GM13977 (cell line): ENCODE data around the gene EYA2.

Source experiments
- DNase-seq: peaks from one replicate; pipeline ENCODE4 v3.0.0; 2012; ENCODE audit warnings: low spot score
- in situ Hi-C: fragments of 300-500 bp; cut with MboI; formaldehyde crosslinking; loops from one replicate; pipeline ENCODE4 v1.12.0; 2022; ENCODE audit warnings: low sequenced_read_pairs, low pct_unique_long_range_greater_than_20kb, mixed read lengths, inconsistent platforms; ENCODE audit not compliant: unreplicated experiment
- TF ChIP-seq, protein P1 (sequence below): IDR thresholded peaks from 2 replicates; pipeline ENCODE4 v1.5.1; 2012; ENCODE audit warnings: mild to moderate bottlenecking, control low read depth; ENCODE audit not compliant: insufficient read depth; ENCODE audit errors: extremely low read depth, missing control alignments

EYA2 gene

DNA sequence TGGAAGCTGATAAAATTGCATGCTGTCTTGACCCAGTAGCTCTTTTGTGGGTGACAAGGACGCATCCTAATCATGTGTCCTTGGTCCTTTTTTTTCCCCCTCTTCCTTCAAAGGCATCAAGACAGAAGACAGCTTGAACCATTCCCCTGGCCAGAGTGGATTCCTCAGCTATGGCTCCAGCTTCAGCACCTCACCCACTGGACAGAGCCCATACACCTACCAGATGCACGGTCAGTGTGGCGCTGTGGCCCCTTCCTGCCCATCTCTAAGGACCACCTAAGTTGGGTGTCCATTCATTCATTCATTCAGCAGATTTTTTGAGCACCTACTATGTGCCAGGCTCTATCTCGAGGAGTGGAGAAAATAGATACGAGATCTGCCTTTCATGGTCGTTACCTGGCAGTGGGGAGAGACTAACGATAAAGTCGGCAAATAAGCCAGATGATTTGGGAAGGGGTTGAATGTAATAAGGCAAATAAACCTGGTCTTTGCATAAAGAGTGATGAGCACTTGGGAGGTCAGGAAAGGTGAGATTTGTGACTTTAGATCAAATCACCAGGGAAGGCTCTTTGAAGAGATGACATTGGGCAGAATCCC lies 121.5 kb downstream of the EYA2 start:
- no peak for DNase-seq
- in situ Hi-C loops: no loop called here
- TF ChIP-seq, protein P1, sequence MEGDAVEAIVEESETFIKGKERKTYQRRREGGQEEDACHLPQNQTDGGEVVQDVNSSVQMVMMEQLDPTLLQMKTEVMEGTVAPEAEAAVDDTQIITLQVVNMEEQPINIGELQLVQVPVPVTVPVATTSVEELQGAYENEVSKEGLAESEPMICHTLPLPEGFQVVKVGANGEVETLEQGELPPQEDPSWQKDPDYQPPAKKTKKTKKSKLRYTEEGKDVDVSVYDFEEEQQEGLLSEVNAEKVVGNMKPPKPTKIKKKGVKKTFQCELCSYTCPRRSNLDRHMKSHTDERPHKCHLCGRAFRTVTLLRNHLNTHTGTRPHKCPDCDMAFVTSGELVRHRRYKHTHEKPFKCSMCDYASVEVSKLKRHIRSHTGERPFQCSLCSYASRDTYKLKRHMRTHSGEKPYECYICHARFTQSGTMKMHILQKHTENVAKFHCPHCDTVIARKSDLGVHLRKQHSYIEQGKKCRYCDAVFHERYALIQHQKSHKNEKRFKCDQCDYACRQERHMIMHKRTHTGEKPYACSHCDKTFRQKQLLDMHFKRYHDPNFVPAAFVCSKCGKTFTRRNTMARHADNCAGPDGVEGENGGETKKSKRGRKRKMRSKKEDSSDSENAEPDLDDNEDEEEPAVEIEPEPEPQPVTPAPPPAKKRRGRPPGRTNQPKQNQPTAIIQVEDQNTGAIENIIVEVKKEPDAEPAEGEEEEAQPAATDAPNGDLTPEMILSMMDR: no peak

DNA sequence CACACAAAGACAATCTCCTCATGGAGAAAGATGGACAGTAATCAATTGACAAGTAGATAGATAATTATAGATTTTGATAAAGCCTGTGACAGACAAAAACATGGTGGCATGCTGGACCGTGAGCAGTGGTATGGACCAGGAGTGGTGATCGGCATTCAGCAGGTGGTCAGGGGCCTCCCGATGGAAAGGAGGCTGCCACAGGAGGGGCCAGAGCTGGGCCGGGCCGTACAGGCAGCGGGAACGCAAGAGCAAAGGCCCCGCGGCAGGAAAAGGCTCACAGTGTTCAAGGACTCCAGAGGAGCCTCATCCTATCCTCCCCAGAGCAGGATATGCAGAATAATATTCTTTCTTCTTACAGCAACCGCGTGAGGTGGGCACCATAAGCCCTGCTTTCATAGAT lies 123.7 kb downstream of the EYA2 start:
- TF ChIP-seq, protein P1: no peak
- in situ Hi-C loops: no loop called here
- DNase-seq: no peak

DNA sequence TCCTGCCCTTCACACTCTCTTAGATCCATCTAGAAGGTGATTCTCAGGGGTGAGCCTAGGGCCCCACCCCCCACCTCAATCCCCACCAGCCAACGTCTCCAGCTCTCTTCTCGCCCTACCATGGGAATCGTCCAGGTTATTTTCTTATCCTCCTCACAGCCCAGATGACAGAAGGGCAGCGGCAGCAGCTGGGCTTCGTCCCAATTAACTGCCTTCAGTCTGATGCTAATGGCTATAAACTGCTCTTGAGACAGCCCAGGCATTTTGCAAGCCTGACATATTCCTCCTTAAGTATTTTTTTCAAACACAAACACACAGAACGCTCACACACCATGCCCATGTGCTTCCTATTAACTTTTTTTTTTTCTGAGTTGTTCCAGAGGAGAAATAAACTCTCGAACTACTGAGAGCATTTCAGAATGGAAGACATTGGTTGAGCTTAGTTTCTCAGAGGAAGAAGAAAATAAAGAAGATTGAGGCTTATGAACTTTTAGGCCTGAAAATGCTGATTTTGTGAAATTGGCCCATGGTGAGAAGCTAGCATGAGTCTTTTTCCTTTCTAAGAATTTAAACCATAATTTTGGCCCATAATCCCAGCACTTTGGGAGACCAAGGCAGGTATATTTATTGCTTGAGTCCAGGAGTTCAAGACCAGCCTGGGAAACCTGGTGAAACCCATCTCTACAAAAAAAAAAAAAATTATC lies 124.6 kb downstream of the EYA2 start:
- DNase-seq: no peak
- TF ChIP-seq, protein P1: no peak
- in situ Hi-C loops: no loop called here

DNA sequence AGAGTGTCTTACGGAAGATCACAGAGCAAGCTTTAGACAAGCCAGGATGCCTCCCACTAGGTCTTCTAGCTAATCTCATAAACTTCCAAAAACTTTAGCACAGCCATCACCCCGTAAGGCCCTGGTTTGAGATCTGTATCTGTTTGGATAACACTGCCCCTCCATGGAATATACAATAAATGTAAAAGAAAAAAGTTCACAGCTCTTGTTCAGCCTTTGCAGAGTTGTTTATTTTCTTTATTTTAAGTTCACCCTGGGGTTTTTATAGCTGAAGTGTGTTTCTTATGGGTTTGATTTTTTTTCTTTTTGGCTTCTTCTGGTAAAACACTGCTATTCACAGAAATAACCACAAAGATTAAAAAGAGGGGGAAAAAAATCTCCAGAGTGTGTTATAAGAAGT lies 125.6 kb downstream of the EYA2 start:
- in situ Hi-C loops: no loop called here
- TF ChIP-seq, protein P1: no peak
- DNase-seq: no peak

DNA sequence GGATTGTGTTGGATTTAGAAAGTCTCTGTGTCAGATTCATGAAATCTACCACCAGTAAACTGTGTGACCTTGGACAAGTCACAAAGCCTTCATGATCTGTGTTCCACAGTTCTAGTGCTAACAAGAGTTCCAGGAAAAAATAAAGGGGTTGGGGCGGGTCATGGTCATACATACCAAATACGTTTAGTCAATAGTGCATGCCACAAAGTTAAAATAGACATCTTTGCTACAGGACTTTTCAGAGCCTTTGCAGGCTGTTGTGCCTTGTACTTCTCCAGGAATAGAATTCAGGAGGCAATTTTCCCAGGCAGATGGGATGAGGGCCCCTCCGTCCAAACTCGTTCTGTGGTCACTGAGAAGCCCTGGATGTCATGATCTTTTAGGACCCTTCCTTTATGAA lies 127.2 kb downstream of the EYA2 start:
- TF ChIP-seq, protein P1: no peak
- in situ Hi-C loops: no loop called here

DNA sequence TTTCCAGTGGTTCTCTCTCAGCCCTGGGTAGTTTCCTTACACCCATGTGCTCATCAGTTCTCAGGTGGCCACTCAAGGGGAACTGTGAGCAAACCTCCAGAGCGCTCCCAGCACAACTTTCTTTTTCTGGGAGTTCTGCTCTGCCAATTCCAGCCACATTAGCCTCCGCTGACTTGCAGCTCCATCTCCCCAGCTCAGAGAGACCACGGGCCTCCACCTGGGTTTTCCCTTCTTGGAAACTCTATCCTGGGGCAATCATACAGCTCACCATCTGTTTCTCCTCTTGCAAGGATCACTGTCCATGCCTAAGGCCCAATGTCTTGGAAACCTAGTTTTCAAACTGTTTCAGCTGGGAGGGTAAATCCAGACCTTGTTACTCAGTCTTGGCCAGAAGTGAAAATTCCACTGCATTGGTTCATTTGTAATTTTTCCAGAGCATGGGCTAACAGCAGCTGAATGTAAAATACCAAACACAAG lies 129.9 kb downstream of the EYA2 start:
- TF ChIP-seq, protein P1: no peak
- in situ Hi-C loops: no loop called here
- no peak for DNase-seq

More for the DNA sequence above, 127.2 kb downstream of the EYA2 start:
- DNase-seq: no peak
